Chondrocyte (in vitro differentiated cells): Measurements from ENCODE around the gene SLC4A1. TPM values are rescaled to one million over a fixed set of nuclear protein-coding genes. Genes with fewer than 3 reads are reported as not detected.
A peak's percentile ranks its signal among the peaks of the same experiment; 100 is the strongest.

Experiments
- DNase-seq: peaks from one replicate; pipeline ENCODE4 v3.0.0; 2021; ENCODE audit warnings: mixed read lengths, low spot score
- H3K27ac Mint-ChIP-seq: one replicate; pipeline ENCODE4 v1.8.0; 2021; ENCODE audit warnings: mild to moderate bottlenecking, moderate library complexity, mixed read lengths; ENCODE audit not compliant: unreplicated experiment
- H3K27me3 Mint-ChIP-seq: 2 replicates; pipeline ENCODE4 v1.8.0; 2021; ENCODE audit warnings: low read depth, mixed read lengths
- H3K36me3 Mint-ChIP-seq: 2 replicates; pipeline ENCODE4 v1.8.0; 2021; ENCODE audit warnings: low read depth, mixed read lengths
- H3K4me1 Mint-ChIP-seq: 2 replicates; pipeline ENCODE4 v1.8.0; 2021; ENCODE audit warnings: low read depth, mild to moderate bottlenecking, mixed read lengths
- H3K4me3 Mint-ChIP-seq: one replicate; pipeline ENCODE4 v1.8.0; 2021; ENCODE audit warnings: mild to moderate bottlenecking, moderate library complexity, mixed read lengths; ENCODE audit not compliant: unreplicated experiment
- H3K9me3 Mint-ChIP-seq: 2 replicates; pipeline ENCODE4 v1.8.0; 2021; ENCODE audit warnings: low read depth, mixed read lengths
- total RNA-seq: library from RNA; stranded (reverse); gene quantifications from 3 replicates; pipeline ENCODE4 v1.2.1, GENCODE V29; 2021
- TF ChIP-seq, protein P1 (sequence below): fragments of 200-600 bp; sonication (generic); IDR thresholded peaks from 2 replicates; pipeline ENCODE4 v1.5.0; 2021; ENCODE audit warnings: antibody characterized with exemption, mild to moderate bottlenecking, moderate library complexity

The SLC4A1 gene
- total RNA-seq, 1 donor from 2014 or later = not detected

DNA sequence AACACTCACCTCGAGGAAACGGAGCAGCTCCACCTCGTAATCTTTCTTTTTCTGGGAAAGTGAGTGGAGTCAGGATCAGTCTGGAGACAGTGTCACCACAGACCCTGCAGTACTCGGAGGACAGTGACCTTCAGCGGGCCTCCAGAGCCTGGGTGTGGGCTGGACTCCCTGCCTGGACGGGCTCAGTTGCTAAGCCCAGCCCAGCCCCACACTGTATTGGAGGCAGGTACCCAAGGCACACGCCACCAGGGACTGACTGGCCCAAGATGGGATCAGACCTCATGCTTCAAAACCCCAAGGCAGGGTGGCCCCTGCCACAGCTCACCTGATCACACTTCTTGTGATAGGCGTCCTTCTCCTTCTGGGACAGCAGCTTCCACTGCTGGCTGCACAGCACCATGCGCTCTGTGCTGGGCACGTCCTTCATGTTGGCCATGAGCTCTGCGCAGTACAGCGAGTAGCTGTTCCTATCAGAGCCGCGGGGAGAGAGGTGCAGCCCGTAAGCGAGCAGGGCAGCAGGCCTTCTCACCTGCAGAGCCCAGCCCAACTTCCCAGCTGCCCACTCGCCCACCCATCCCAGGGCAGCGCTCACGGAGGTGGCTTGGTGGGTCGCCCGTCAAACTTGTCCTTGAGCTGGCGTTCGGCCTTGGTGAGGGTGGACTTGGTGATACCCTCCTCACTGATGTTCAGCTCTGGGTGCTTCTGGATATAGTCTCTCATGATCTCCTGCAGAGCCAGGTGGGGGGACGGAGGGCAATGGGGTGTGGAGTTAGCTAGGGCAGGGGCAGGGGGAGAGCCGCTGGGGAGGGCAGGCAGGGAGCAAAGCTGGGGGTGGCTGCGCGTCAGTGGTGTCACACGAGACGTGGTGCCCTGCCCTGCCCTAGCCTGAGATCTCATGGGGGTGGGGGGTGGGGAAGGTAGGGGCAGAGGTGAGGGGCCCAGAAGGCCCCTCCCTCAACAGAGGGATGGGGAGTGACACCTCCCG lies 56.4 kb downstream of the SLC4A1 start:
- Mint-ChIP-seq H3K4me1 (peaks cover under 1% of the 10 kb centered on the region), H3K27ac (peak overlapping the region; percentile 36), H3K4me3 (no peak overlapping the region), H3K9me3 (no peaks in the 10 kb centered on the region), H3K36me3 (peaks cover 33% of the 10 kb centered on the region), H3K27me3 (no peaks in the 10 kb centered on the region)
- DNase-seq = peak; percentile 91
- TF ChIP-seq, protein P1, sequence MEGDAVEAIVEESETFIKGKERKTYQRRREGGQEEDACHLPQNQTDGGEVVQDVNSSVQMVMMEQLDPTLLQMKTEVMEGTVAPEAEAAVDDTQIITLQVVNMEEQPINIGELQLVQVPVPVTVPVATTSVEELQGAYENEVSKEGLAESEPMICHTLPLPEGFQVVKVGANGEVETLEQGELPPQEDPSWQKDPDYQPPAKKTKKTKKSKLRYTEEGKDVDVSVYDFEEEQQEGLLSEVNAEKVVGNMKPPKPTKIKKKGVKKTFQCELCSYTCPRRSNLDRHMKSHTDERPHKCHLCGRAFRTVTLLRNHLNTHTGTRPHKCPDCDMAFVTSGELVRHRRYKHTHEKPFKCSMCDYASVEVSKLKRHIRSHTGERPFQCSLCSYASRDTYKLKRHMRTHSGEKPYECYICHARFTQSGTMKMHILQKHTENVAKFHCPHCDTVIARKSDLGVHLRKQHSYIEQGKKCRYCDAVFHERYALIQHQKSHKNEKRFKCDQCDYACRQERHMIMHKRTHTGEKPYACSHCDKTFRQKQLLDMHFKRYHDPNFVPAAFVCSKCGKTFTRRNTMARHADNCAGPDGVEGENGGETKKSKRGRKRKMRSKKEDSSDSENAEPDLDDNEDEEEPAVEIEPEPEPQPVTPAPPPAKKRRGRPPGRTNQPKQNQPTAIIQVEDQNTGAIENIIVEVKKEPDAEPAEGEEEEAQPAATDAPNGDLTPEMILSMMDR = no peak

DNA sequence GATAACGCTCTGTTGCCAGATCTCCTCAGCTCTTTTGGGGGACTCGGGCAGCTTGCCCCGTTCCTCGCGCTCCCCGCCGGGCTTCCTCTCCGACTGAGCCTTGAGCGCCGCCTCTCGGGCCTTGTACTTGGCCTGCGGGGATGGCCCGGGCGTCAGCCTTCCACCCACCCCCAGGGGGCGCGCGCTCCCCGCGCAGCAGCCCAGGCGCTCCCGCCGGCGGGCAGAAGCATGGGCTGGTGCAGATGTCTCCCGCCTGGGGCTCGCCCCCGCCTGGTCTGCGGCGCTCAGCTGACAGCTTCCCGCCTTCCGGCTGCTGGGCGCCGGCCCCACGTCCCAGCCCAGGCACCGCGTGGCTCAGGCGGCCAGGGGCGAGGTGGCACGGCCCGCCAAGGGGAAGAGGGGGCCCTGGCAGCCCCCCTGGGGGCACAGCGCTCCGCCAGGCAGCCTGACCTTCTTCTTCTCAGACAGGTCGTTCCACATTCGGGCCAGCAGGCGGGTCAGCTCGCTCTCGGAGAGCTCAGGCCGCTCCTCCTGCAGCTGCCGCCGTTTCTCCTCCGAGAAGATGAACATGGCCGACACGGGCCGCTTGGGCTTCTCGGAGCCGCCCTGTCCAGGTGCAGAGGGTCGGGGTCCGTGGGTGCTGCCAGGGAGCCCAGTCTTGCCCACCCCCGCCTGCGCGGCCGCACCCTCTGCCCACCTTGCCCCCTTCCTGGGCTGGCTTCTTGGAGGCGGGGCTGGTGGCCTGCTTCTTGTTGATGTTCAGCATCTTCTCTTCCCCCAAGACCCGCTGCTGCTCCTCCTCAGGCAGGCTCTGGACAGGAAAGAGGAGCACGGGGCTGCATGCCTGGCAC lies 57.4 kb downstream of the SLC4A1 start:
- Mint-ChIP-seq H3K4me3 (no peak overlapping the region), H3K27me3 (no peaks in the 10 kb centered on the region), H3K9me3 (no peaks in the 10 kb centered on the region), H3K27ac (peak overlapping the region; percentile 85), H3K36me3 (peaks cover 30% of the 10 kb centered on the region), H3K4me1 (no peaks in the 10 kb centered on the region)
- TF ChIP-seq, protein P1 = peak; percentile 98
- DNase-seq = peak; percentile 95

DNA sequence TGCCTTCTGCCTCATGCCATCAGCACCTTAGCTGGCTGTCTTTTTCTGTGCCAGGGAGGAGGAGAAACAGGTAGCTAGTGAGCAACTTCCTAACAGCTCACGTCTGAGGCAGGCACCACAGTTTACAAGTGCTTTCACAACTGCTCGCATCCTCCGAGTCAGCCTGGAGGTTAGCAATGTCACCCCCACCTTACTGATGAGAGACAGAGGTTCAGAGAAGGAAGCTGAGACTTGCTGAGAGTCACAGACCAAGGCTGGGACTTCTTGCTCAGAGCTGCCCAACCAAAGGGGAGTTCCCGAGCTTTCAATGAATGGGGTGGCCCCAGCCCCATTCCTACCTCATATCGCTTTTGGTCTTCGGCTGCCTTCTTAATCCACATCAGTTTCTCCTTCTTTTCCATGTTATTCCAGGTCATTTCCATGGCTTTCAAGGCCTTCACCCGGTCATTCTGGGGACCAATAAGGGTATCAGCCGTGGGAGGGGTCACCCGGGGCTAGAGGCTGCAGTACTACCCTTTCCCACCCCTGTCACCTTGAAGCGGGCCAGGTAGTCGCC lies 58.1 kb downstream of the SLC4A1 start:
- H3K9me3 Mint-ChIP-seq = no peaks in the 10 kb centered on the region
- DNase-seq = no peak
- no peaks in the 10 kb centered on the region for H3K4me1 Mint-ChIP-seq
- no peak overlapping the region for H3K4me3 Mint-ChIP-seq
- TF ChIP-seq, protein P1 = no peak
- H3K36me3 Mint-ChIP-seq = peaks cover 26% of the 10 kb centered on the region
- H3K27ac Mint-ChIP-seq = peak overlapping the region; percentile 85
- no peaks in the 10 kb centered on the region for H3K27me3 Mint-ChIP-seq

DNA sequence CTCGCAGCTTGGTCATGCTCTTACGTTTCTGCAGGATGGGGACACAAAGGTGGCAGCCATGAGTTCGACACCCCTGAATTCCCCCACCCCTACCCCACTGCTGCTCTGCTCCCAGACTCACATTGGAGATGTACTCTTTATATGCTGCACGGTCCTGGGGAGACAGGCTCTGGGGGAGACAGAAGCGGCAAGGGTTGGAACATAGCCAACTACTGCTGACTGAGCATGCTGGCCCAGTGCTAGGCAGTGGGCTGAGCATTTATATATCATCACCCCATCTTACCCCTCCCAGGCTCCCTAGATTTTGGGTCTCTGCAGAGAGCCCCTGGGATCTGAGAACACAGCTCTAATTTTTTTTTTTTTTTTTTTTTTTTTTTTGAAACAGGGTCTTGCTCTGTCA lies 60.2 kb downstream of the SLC4A1 start:
- Mint-ChIP-seq H3K9me3 (no peaks in the 10 kb centered on the region), H3K4me1 (peaks cover 9% of the 10 kb centered on the region), H3K4me3 (no peak overlapping the region), H3K27me3 (no peaks in the 10 kb centered on the region), H3K27ac (no peak overlapping the region), H3K36me3 (peaks cover 18% of the 10 kb centered on the region)
- no peak for DNase-seq
- TF ChIP-seq, protein P1 = no peak

DNA sequence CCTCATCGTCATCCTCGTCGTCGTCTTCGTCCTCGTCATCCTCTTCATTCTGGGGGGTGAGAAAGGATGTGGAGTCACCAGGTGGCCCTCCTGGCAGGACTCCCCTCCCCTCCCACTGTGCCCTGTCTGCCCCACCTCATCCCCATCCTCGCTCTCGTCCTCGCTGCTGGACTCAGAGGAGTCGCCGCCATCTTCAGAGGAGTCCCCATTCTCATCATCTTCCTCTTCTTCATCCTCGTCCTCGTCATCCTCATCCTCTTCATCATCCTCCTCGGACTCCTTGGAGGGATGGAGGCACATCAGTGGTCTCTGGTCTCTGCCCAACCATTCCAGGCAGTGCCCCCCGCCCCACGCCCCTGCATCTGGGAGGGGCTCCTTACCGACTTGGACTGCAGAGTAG lies 60.6 kb downstream of the SLC4A1 start:
- no peak for DNase-seq
- Mint-ChIP-seq H3K4me3 (no peak overlapping the region), H3K27ac (no peak overlapping the region), H3K9me3 (no peaks in the 10 kb centered on the region), H3K27me3 (no peaks in the 10 kb centered on the region), H3K4me1 (peaks cover 9% of the 10 kb centered on the region), H3K36me3 (peaks cover 18% of the 10 kb centered on the region)
- TF ChIP-seq, protein P1 = no peak
